Measurements from ENCODE around the gene CORO6.

DNA sequence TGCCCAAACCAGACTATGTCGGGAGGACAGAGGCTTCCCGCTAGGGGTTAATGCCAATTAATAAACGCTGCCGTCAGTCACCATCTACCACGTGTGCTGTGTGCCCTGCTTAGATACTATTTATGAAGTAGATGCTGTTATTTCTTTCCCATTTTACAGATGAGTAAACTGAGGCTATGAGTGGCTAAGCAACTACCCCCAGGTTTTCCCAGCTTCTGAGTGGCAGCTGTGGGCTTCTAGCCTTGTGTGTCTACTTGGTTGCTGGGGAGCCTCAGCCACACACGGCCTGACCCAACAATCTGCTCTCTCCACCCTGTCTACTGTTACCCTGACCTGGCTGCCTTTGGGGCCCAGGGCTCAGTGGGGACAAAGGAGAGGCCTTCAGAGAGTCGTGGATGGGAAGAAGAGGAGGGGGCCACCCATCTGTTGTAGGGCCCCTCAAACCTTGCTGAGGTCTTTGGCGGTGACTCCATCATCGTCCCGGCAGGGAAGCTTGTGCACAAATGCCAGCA lies 40.4 kb downstream of the CORO6 start:
- TF ChIP-seq RAD21 (conservative IDR thresholded peaks at IDR 0.05) = no peak
- no peak for TF ChIP-seq EZH2 (IDR thresholded peaks at IDR 0.05; ENCODE audit: borderline replicate concordance, insufficient read depth, low read length, poor library complexity, severe bottlenecking)
- TF ChIP-seq MXI1 (conservative IDR thresholded peaks at IDR 0.05; ENCODE audit: poor library complexity, severe bottlenecking) = no peak
- no peak for TF ChIP-seq CTCF (IDR thresholded peaks at IDR 0.05; ENCODE audit: poor library complexity, severe bottlenecking)
- TF ChIP-seq, protein P1, sequence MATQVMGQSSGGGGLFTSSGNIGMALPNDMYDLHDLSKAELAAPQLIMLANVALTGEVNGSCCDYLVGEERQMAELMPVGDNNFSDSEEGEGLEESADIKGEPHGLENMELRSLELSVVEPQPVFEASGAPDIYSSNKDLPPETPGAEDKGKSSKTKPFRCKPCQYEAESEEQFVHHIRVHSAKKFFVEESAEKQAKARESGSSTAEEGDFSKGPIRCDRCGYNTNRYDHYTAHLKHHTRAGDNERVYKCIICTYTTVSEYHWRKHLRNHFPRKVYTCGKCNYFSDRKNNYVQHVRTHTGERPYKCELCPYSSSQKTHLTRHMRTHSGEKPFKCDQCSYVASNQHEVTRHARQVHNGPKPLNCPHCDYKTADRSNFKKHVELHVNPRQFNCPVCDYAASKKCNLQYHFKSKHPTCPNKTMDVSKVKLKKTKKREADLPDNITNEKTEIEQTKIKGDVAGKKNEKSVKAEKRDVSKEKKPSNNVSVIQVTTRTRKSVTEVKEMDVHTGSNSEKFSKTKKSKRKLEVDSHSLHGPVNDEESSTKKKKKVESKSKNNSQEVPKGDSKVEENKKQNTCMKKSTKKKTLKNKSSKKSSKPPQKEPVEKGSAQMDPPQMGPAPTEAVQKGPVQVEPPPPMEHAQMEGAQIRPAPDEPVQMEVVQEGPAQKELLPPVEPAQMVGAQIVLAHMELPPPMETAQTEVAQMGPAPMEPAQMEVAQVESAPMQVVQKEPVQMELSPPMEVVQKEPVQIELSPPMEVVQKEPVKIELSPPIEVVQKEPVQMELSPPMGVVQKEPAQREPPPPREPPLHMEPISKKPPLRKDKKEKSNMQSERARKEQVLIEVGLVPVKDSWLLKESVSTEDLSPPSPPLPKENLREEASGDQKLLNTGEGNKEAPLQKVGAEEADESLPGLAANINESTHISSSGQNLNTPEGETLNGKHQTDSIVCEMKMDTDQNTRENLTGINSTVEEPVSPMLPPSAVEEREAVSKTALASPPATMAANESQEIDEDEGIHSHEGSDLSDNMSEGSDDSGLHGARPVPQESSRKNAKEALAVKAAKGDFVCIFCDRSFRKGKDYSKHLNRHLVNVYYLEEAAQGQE (IDR thresholded peaks at IDR 0.05; ENCODE audit: borderline replicate concordance) = no peak
- no peak for TF ChIP-seq POLR2AphosphoS5 (IDR thresholded peaks at IDR 0.05)
- TF ChIP-seq TAF1 (IDR thresholded peaks at IDR 0.05; ENCODE audit: low read depth) = no peak

Data from neural cell (in vitro differentiated cells).